Ovary (tissue), 9 donors: ENCODE results near the gene ATF6. TPM values are rescaled to one million over a fixed set of nuclear protein-coding genes. Genes with fewer than 3 reads are reported as not detected.

ENCODE experiments used
- DNase-seq, 5 donors: peaks; one replicate each; pipeline ENCODE4 v3.0.0-alpha.2; 2019 to 2020
- H3K27ac ChIP-seq, 2 donors: fragments of 200-600 bp; one replicate each; pipeline versions ENCODE4 v1.5.1 to v1.8.0; 2019 to 2022
- H3K27me3 ChIP-seq: fragments of 200-600 bp; one replicate; pipeline ENCODE4 v1.8.0; 2022
- H3K36me3 ChIP-seq: fragments of 200-600 bp; sonication (generic); one replicate; pipeline ENCODE4 v1.5.1; 2019
- H3K4me1 ChIP-seq: one replicate; pipeline ENCODE4 v1.8.1; 2013; ENCODE audit warnings: mild to moderate bottlenecking, moderate library complexity; ENCODE audit not compliant: insufficient read depth
- H3K4me3 ChIP-seq: fragments of 200-600 bp; sonication (generic); one replicate; pipeline ENCODE4 v1.5.1; 2017
- H3K9me3 ChIP-seq, 2 donors: fragments of 200-600 bp in 1 of 2; sonication (generic) in 1 of 2; one replicate each; pipeline versions ENCODE4 v1.5.1 to v1.8.1; 2013 to 2019; ENCODE audit warnings: mild to moderate bottlenecking in 1 of 2, moderate library complexity in 1 of 2
- CTCF ChIP-seq, 3 donors: fragments of 450-650 bp in 2 of 3; fragments of 200-600 bp in 1 of 3; IDR thresholded peaks; one replicate each; pipeline versions ENCODE4 v1.5.1 to v1.8.0; 2016 to 2022; ENCODE audit warnings: antibody characterized with exemption in 3 of 3, mild to moderate bottlenecking in 1 of 3
- EP300 ChIP-seq: sonication (generic); formaldehyde crosslinking; IDR thresholded peaks from one replicate; pipeline ENCODE4 v1.6.1; 2017; ENCODE audit warnings: antibody characterized with exemption
- POLR2A ChIP-seq: fragments of 450-650 bp; IDR thresholded peaks from one replicate; pipeline ENCODE4 v1.6.1; 2017; ENCODE audit warnings: antibody characterized with exemption, mild to moderate bottlenecking, moderate library complexity
- WGBS, 3 donors: extraction: QIAGEN DNeasy Blood & Tissue Kit in 1 of 3; methylation state at CpG; one replicate each; pipeline versions ENCODE4 v1.1.5 to v1.1.7; 2013 to 2017; 5-methylcytosine and 5-hydroxymethylcytosine counted together
- intact Hi-C, 4 donors: fragments of 100-400 bp; cut with DNase I; formaldehyde crosslinking; loops; one replicate each; pipeline versions ENCODE4 v1.11.0 to v1.15.1; 2022 to 2023
- polyA plus RNA-seq, 2 donors: library from polyadenylated mRNA; stranded (reverse); fragments of 200-250 nt in 1 of 2; fragments of 350-450 nt in 1 of 2; fragmentation: Illumina TruSeq in 1 of 2; extraction: RNeasy Lipid Tissue Mini Kit (QIAGEN cat#74804) in 1 of 2; gene quantifications; one replicate each; pipeline ENCODE4 v1.2.3, GENCODE V29; 2013 to 2014
- total RNA-seq, 7 donors: library from RNA; depleted of rRNA in 2 of 7; stranded (reverse); fragments of >200 nt in 2 of 7; fragmentation: NEBNext Ultra II Directional in 3 of 7; extraction: Animal tissue kit (Norgen Biotek cat#: 25700) in 3 of 7; gene quantifications; one replicate each; pipeline versions ENCODE4 v1.1.0 to v1.2.4, GENCODE V29; 2016 to 2023
- donor health status: DM: no; HTN: no; CAD: no; lungs with moderate emphysema.
- donor health status: DM: no; HTN: no; CAD: no.
- donor health status: Bipolar disorder and iron deficiency.
- donor health status: DM: yes; HTN: yes; CAD: no.
- donor health status: DM: no; HTN: no; CAD: no.
- donor health status: DM: yes; HTN: yes; CAD: no.

The ATF6 gene
- total and polyA plus RNA-seq, 9 donors = 7.9 to 31.3 (median 23.4) TPM

- no peak overlapping the region for H3K27ac ChIP-seq
- no peaks in the 10 kb centered on the region for H3K36me3 ChIP-seq
- intact Hi-C loops = no loop called here
- H3K4me3 ChIP-seq = no peak overlapping the region
- DNase-seq = no peak
- H3K9me3 ChIP-seq = no peaks in the 10 kb centered on the region
- TF ChIP-seq CTCF (IDR thresholded peaks at IDR 0.05) (no peak), EP300 (no peak), POLR2A (no peak)
- H3K27me3 ChIP-seq = no peaks in the 10 kb centered on the region
- H3K4me1 ChIP-seq = peaks cover 3% of the 10 kb centered on the region
Measured at GRCh38 chr1:161772397-161772796, 6.3 kb downstream of the ATF6 start.

DNA sequence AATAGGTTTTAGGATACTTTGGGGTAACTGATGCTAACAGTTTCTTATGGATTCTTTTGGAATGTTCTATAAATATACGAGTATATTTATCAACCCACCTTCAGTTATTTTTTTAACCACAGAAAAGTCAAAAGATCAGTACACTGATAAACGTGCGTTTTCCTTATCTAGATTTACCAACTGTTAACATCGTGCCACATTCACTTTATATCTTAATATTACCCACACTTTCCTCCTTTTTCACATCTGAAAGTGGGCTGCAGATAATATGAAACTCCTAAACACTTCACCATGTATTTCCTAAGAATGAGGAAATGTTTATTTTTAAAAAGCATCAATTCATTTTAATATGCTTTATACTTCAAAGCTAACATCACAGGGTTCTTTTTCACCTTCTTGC is 7.7 kb downstream of the ATF6 start:
- H3K4me3 ChIP-seq = no peak overlapping the region
- H3K9me3 ChIP-seq = no peaks in the 10 kb centered on the region
- no peak for DNase-seq
- no peaks in the 10 kb centered on the region for H3K36me3 ChIP-seq
- H3K27ac ChIP-seq = no peak overlapping the region
- H3K27me3 ChIP-seq = no peaks in the 10 kb centered on the region
- intact Hi-C loops = no loop called here
- 60 to 72% (median 67%) methylated on average over 4 of the region's 4 CpGs for WGBS, 3 donors
- TF ChIP-seq EP300 = no peak
- TF ChIP-seq POLR2A = no peak
- TF ChIP-seq CTCF (IDR thresholded peaks at IDR 0.05) = no peak
- H3K4me1 ChIP-seq = peaks cover 3% of the 10 kb centered on the region

GRCh38 chr1:161777261-161777660 is 11.1 kb downstream of the ATF6 start:
- intact Hi-C loops = no loop called here
- Histone ChIP-seq H3K36me3 (no peaks in the 10 kb centered on the region), H3K27me3 (no peaks in the 10 kb centered on the region), H3K4me3 (no peak overlapping the region), H3K27ac (no peak overlapping the region), H3K4me1 (no peaks in the 10 kb centered on the region), H3K9me3 (no peaks in the 10 kb centered on the region)
- TF ChIP-seq CTCF (IDR thresholded peaks at IDR 0.05) (no peak), POLR2A (no peak), EP300 (no peak)
- WGBS, 3 donors = 92 to 94% (median 93%) methylated on average over 2 of the region's 2 CpGs
- DNase-seq = no peak

DNA sequence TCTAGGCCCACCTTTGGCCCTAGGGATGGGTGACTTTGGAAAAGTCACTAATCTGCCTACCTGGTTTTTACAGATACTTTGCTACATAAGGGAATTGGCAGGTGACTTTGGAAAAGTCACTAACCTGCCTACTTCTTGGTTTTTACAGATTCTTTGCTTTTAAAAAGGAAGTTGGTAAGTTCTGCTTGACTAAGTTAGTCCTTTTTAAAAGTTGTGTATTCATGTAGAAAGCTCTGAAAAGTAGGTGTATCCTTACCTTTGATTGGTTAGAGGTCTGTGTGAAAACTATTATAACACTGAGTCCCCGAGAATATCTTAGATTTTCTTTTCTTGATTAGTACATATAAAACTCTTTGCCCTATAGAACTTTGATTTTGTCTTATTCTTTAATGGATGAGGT is 12.4 kb downstream of the ATF6 start:
- H3K36me3 ChIP-seq = no peaks in the 10 kb centered on the region
- H3K27me3 ChIP-seq = no peaks in the 10 kb centered on the region
- no peaks in the 10 kb centered on the region for H3K9me3 ChIP-seq
- H3K4me1 ChIP-seq = no peaks in the 10 kb centered on the region
- DNase-seq = no peak
- intact Hi-C loops = no loop called here
- WGBS, 3 donors = 89 to 94% (median 91%) methylated on average over 1 of the region's 1 CpG
- no peak overlapping the region for H3K4me3 ChIP-seq
- H3K27ac ChIP-seq = no peak overlapping the region
- TF ChIP-seq EP300 = no peak
- no peak for TF ChIP-seq POLR2A
- no peak for TF ChIP-seq CTCF (IDR thresholded peaks at IDR 0.05)

GRCh38 chr1:161779393-161779792 is 13.3 kb downstream of the ATF6 start:
- intact Hi-C loops = no loop called here
- Histone ChIP-seq H3K9me3 (no peaks in the 10 kb centered on the region), H3K27ac (no peak overlapping the region), H3K36me3 (no peaks in the 10 kb centered on the region), H3K4me3 (no peak overlapping the region), H3K4me1 (no peaks in the 10 kb centered on the region), H3K27me3 (no peaks in the 10 kb centered on the region)
- TF ChIP-seq EP300 (no peak), CTCF (IDR thresholded peaks at IDR 0.05) (no peak)
- 82 to 88% (median 87%) methylated on average over 2 of the region's 2 CpGs for WGBS, 3 donors
- no peak for DNase-seq
